Activated CD8-positive, alpha-beta memory T cell treated with anti-CD3 and anti-CD28 coated beads, Interleukin-2, amount 50 U/mL, for 48 hours (primary cell): ENCODE measurements around the gene CAMTA1.

Experiments used
- DNase-seq: peaks from one replicate; pipeline ENCODE4 v3.0.0-alpha.2; 2020

Gene CAMTA1

GRCh38 chr1:7497107-7497637 lies 711.9 kb downstream of the CAMTA1 start:
- DNase-seq: no peak

- DNase-seq: no peak
These were observed 715.3 kb downstream of the CAMTA1 start for GRCh38 chr1:7500381-7501083.

DNA sequence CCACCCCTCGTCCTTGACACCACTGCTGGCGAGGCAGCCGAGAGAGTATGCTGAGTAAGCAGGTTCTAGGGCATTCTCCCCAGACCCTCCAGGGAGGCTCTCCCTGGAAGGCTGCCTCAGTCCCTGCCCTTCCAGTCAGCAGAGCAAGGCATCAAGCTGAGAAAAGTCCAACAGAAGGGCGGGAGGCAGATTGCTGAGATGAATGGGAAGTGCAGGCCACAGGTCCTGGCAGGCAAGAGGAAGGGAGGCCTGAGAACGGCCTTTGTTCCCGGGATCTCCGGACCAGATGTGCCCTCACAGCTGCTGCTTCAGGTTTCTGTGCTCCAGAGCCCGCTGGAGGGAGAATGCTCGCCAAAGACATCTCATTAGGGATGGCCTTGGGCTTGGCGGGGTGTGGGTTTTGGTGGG lies 715.8 kb downstream of the CAMTA1 start:
- DNase-seq: no peak

DNA sequence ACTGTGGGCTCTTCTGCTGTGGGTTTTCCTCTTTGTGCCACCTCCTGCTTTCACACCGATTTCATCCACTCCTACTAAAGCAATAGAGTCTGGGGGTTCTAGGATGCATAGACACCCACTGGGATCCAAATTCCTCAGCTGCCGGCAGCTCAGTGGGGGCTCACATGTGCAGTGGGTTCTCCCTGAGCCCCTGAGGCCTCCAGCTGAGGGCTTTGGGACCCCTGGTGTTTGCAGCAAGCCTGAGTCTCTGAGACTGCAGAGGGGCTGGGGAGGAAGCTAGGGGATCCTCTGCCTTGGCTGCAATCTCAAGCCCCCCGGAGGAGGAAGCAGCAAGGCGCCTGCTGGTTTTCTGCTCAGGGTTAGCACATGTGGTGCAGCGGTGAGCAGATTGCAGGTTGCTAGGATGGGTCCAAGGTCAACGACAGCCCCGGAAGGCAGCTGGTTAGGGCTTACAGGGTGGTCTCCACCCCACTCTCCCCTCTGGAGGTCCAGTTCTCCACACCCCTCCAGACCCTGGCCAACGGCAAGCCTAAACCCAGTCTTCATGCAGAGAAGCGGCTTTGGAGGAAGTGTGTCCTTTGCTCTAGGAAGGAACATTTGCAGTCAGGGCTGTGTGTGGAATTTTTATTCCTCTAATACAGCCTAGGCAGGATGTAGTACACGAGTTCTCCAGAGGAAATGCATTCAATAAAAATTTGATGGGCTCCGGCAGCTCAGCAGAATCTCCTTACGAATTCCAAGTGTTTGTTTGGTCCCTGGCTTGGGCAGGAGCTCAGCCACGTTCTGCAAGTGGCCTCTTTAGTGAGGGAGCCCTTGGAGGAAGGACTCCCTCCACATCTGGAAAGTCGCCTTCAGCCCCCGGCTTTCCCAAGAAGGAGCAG lies 716.7 kb downstream of the CAMTA1 start:
- no peak for DNase-seq

GRCh38 chr1:7503691-7504437 lies 718.6 kb downstream of the CAMTA1 start:
- DNase-seq: no peak

- no peak for DNase-seq
These were observed 719.1 kb downstream of the CAMTA1 start for GRCh38 chr1:7504438-7504720.

DNA sequence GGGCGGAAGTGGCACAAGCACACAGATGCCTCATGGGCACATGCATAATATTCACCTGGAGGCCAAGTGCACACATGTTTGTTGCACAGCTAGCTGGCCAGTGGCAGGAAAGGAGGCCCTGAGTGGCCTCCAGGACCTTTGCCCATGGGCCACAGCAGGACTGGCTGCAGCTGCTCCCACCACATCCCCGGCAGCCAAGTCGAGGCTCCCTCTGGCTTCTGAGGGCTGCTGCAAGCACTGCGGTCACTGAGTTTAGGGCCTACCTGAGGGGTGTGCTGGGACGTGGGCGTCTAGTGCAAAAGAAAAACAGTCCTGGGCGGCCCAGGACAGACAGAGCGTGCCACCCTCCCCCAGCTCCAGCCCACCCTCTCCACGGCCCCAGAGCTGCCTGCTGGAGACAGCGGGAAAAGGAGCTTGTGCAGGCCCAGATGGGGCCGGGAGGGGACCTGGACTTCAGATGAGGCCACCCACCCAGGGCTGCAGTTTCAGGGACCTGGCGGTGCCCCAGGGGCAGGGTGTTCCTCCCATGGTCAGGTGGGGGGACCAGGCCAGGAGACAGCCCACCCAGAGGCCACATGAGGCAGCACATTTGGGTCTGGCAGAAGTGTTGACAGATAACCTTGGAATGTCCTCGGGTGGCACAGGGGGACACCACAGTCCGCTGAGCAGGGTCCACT lies 720.0 kb downstream of the CAMTA1 start:
- DNase-seq: no peak

GRCh38 chr1:7505771-7506453 lies 720.7 kb downstream of the CAMTA1 start:
- DNase-seq: no peak

GRCh38 chr1:7506454-7507284 lies 721.4 kb downstream of the CAMTA1 start:
- DNase-seq: no peak

DNA sequence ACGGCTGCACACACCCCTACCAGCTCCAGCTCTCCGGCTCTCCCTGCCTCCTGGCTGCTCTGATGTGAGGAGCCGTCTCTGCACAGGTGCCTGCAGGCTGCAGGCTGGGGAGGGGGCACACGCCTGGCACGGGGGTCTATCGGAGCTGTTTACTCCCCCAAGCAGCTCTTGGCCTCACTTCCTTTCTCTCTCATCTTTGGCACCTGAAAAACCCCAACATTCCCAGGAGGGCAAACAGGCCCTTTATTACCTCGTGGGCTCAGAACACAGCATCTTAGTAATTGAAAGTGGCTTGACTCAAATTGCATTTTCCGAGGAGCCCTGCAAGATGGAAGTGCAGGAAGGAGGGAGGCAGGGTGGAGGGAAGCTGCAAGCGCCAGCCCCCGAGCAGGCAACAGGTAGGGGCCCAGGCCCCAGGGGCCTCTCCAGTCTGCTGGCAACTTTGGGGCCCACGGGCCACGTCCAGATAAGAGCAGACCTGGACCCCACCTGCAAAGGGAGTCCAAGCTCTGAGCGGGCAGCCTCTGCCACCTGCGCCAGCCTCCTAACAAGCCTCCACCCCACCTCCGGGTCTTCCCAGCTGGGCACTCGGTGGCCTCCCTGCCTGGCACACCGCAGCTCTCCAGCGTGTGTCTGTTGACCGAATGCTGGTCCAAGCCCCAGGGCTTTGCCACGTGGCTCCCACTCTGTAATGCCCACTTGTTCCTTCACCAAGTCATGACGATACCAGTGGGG lies 722.2 kb downstream of the CAMTA1 start:
- DNase-seq: no peak

- DNase-seq: no peak
These were observed 723.0 kb downstream of the CAMTA1 start for GRCh38 chr1:7508052-7508933.

GRCh38 chr1:7508934-7509519 lies 723.8 kb downstream of the CAMTA1 start:
- no peak for DNase-seq

DNA sequence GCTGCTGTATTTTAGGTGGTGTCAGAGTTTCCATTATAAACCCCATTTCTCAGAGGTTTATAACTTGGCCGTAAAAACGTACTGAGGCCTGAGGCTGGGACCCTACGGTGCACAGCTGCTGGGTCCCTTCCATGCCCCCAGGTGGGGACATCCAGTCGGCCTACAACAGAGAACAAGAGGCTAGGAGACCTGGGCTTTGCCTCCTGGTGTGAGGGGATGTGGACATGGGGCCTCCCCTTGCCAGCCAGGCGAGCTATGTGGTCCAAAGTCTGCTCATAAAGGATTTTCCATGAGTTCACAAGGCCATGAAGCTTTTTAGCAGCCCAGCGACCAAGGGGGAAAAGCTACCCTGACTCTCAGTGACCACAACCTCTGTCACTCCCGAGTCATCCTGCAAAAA lies 724.3 kb downstream of the CAMTA1 start:
- no peak for DNase-seq

GRCh38 chr1:7510389-7510931 lies 725.2 kb downstream of the CAMTA1 start:
- DNase-seq: no peak

DNA sequence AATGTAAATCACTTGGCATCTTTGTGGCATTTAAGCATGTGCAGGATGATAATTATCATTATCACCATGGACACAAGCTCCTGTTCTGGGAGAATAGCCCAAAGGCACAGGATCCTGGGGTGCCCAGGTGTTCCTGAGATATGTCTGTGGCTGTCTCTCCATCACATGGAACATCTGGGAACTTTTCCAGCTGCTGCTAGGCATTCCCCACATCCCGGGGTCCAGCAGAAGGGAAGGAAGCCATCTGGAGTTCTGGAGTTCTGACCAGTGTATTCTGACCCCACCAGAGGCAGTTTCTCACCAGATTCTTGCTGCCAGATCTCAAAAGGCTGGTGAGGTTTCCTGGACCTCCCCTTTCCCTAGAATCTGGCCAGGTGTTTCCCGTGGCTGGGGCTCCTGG lies 726.1 kb downstream of the CAMTA1 start:
- no peak for DNase-seq

DNA sequence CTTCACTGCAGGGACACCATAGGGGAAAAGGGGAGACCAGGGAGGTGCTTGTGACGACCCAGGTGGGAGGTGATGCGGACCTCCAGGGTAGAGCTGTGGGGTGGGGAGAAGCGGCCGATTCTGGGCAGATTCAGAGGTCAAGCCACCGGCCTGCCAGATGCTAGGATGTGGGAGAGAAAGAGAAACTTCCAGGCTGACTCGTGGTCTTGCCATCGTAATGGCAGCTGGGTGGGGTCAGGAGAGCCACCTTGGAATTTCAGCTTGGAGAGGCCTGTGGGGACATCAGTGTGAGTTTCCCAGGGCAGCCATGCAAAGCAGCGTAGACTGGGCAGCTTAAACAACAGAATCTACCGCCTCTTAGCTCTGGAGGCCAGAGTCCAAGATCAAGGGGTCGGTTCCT lies 727.8 kb downstream of the CAMTA1 start:
- no peak for DNase-seq

DNA sequence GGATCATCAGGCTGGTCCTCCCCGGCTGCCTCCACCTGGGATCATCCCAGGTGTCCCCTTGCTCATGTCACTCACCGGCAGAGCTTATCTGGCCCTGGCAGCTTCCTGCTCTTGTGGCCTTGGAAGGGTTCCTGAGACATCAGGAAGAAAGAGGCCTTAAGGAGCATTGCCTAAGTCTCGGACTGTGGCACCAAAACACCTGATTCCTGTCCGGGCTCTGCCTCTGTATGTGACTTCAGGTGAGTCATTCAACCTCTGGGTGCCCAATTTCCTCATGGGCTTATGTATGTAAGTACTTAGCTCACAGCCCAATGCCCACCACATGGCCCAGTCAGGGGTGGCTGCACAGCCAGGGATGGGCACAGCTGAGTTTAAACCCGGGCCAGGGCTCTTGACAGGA lies 729.9 kb downstream of the CAMTA1 start:
- DNase-seq: no peak

DNA sequence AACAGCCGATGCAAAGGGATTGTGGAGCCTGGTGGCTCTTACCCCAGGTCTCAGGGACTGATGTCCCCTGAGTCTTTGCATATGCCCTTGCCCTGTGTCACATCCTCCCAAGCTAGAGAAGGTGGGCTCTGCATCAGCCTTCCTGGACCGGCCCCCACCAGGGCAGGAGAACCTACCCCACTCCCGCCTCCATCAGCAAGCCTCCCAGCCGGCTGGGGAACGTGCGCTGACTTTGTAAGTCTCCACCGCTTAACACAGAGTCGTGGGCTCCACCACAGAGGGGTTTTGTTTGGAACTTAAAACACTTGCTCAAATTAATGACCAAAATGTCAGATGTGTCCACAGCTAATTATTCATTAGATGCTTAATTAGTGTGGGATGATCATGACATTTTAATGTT lies 730.6 kb downstream of the CAMTA1 start:
- DNase-seq: no peak

GRCh38 chr1:7516341-7516740 lies 731.1 kb downstream of the CAMTA1 start:
- DNase-seq: no peak
